Measurements from ENCODE around the gene ARSI. TPM values are rescaled to one million over a fixed set of nuclear protein-coding genes. Genes with fewer than 3 reads are reported as not detected.

The ARSI gene
- total and polyA plus RNA-seq, 2 of the 13 experiments (the other 11 are each of a cell fraction or from before 2014, with no cell fraction given) = 4.2 to 33.9 TPM

GRCh38 chr5:150295741-150296486, 6.8 kb downstream of the ARSI start:
- Histone ChIP-seq H3K9ac (ENCODE audit: insufficient read depth, low read depth, low read length) (no peak overlapping the region), H3K9me3 (ENCODE audit: low read length) (no peaks in the 10 kb centered on the region), H3K36me3 (replicated peaks in 1 of 2; ENCODE audit: control insufficient read depth in 1 of 2, insufficient read depth in 2 of 2, low read length in 2 of 2) (no peaks in the 10 kb centered on the region; a peak in 1 of 5 replicates), H3K4me1 (ENCODE audit: insufficient read depth, low read length) (peaks cover 38% of the 10 kb centered on the region), H4K20me1 (ENCODE audit: insufficient read depth, low read length) (no peaks in the 10 kb centered on the region), H3K79me2 (ENCODE audit: insufficient read depth, low read length) (peaks cover 5% of the 10 kb centered on the region), H3K27ac (ENCODE audit: extremely low read length, insufficient read depth, low read length) (no peak overlapping the region), H3K4me3 (replicated peaks in 1 of 3; ENCODE audit: insufficient read depth in 1 of 3, low read depth in 2 of 3, low read length in 3 of 3) (no peak overlapping the region), H2AFZ (ENCODE audit: low read length) (no peak overlapping the region), H3K4me2 (ENCODE audit: low read depth, low read length) (no peak overlapping the region), H3K27me3 (ENCODE audit: control insufficient read depth in 1 of 2, insufficient read depth in 2 of 2, low read length in 2 of 2) (no peaks in the 10 kb centered on the region)
- intact Hi-C loops (cut with micrococcal nuclease; ENCODE audit: unreplicated experiment) (no loop called here), in situ Hi-C loops (cut with HindIII; ENCODE audit: extremely low pct_ligation_motif_present, low pct_unique_long_range_greater_than_20kb) (loop anchor here (10.0 kb wide), 1 partner anchor 149 kb away; the partner anchor contains the start of gene RPS14)
- DNase-seq (ENCODE audit: low spot score) = no peak
- 94% methylated on average over 17 of the region's 17 CpGs for WGBS (ENCODE audit: low lambda C conversion rate)
- ChIA-PET CTCF (ENCODE audit: low intra/inter-chr PET ratio, low total read pairs) (no interaction called here), POLR2A (interaction anchor here (0.7 to 2.7 kb wide), 4 partner anchors 10 to 159 kb away, joined by 3 to 12 read pairs (median 4); no protein-coding TSS in a partner anchor)
- BruUV-seq (replicated peaks) = no TSS peak
- TF ChIP-seq RBFOX2 (IDR thresholded peaks at IDR 0.05; ENCODE audit: low read depth, low read length) (0 out of 2 replicates have a peak, but pooled peaks have one; percentile 21), AGO2 (optimal IDR thresholded peaks at IDR 0.05; ENCODE audit: low read depth, low read length) (peak; percentile 44), ZNF891 (CRISPR knock-in tag; IDR thresholded peaks at IDR 0.05) (no peak), ZBTB40 (IDR thresholded peaks at IDR 0.05) (no peak), ZBTB40 (CRISPR knock-in tag; IDR thresholded peaks at IDR 0.05) (no peak)
- ATAC-seq = no peak
- FAIRE-seq = no peak
